ENCODE data around the gene EVPLL.

EVPLL gene

DNA sequence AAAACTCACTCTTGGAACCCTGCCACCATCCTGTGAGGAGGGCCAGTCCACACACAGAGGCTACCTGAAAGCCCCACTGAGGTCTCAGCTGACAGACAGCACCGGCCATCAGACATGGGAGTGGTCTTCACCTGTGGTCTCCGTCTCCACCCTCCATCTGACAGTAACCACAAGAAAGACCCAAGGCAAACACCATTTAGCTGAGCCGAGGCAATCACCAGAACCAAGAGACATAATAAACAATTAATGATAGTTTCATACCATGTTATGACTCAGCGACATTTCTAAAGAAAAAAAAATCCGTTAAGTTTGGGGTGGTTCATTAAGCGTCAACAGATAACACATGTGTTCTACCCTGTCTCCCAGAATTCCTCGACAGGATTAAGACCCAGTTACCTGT is 6.1 kb upstream of the EVPLL start:
- TF ChIP-seq, protein P1, sequence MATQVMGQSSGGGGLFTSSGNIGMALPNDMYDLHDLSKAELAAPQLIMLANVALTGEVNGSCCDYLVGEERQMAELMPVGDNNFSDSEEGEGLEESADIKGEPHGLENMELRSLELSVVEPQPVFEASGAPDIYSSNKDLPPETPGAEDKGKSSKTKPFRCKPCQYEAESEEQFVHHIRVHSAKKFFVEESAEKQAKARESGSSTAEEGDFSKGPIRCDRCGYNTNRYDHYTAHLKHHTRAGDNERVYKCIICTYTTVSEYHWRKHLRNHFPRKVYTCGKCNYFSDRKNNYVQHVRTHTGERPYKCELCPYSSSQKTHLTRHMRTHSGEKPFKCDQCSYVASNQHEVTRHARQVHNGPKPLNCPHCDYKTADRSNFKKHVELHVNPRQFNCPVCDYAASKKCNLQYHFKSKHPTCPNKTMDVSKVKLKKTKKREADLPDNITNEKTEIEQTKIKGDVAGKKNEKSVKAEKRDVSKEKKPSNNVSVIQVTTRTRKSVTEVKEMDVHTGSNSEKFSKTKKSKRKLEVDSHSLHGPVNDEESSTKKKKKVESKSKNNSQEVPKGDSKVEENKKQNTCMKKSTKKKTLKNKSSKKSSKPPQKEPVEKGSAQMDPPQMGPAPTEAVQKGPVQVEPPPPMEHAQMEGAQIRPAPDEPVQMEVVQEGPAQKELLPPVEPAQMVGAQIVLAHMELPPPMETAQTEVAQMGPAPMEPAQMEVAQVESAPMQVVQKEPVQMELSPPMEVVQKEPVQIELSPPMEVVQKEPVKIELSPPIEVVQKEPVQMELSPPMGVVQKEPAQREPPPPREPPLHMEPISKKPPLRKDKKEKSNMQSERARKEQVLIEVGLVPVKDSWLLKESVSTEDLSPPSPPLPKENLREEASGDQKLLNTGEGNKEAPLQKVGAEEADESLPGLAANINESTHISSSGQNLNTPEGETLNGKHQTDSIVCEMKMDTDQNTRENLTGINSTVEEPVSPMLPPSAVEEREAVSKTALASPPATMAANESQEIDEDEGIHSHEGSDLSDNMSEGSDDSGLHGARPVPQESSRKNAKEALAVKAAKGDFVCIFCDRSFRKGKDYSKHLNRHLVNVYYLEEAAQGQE (IDR thresholded peaks at IDR 0.05; ENCODE audit: low read depth) = no peak

DNA sequence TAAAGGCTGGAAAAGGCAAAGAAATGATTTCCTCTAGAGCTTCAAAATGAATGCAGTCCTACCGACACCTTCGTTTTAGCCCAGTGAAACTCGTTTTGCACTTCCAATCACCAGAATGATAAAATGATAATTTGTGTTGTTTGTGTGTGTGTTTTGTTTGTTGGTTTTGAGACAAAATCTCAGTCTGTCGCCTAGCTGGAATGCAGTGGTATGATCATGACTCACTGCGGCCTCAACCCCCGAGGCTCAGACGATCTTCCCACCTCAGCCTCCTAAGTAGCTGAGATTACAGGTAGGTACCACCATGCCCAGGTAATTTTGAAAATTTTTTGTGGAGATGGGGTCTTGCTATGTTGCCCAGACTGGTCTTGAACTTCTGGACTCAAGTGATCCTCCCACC is 3.4 kb upstream of the EVPLL start:
- TF ChIP-seq, protein P2, sequence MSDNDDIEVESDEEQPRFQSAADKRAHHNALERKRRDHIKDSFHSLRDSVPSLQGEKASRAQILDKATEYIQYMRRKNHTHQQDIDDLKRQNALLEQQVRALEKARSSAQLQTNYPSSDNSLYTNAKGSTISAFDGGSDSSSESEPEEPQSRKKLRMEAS (IDR thresholded peaks at IDR 0.05) = no peak
- TF ChIP-seq YY1 (IDR thresholded peaks at IDR 0.05; ENCODE audit: low read depth) (no peak), FOXM1 (IDR thresholded peaks at IDR 0.05; ENCODE audit: borderline replicate concordance, low read depth) (no peak), EP300 (IDR thresholded peaks at IDR 0.05; ENCODE audit: borderline replicate concordance) (no peak), TEAD4 (IDR thresholded peaks at IDR 0.05) (no peak), CEBPB (IDR thresholded peaks at IDR 0.05) (no peak), NFIC (IDR thresholded peaks at IDR 0.05) (no peak), RAD21 (IDR thresholded peaks at IDR 0.05; ENCODE audit: low read depth) (no peak), ZBTB7A (IDR thresholded peaks at IDR 0.05; ENCODE audit: low read depth) (no peak), EGR1 (IDR thresholded peaks at IDR 0.05) (no peak), TCF12 (IDR thresholded peaks at IDR 0.05; ENCODE audit: low read depth) (no peak), TAF1 (IDR thresholded peaks at IDR 0.05; ENCODE audit: low read depth) (no peak), CREB1 (IDR thresholded peaks at IDR 0.05; ENCODE audit: low read depth) (no peak)
- TF ChIP-seq, protein P1 (IDR thresholded peaks at IDR 0.05; ENCODE audit: low read depth) = no peak
- TF ChIP-seq, protein P3, sequence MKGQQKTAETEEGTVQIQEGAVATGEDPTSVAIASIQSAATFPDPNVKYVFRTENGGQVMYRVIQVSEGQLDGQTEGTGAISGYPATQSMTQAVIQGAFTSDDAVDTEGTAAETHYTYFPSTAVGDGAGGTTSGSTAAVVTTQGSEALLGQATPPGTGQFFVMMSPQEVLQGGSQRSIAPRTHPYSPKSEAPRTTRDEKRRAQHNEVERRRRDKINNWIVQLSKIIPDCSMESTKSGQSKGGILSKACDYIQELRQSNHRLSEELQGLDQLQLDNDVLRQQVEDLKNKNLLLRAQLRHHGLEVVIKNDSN (IDR thresholded peaks at IDR 0.05) = no peak

DNA sequence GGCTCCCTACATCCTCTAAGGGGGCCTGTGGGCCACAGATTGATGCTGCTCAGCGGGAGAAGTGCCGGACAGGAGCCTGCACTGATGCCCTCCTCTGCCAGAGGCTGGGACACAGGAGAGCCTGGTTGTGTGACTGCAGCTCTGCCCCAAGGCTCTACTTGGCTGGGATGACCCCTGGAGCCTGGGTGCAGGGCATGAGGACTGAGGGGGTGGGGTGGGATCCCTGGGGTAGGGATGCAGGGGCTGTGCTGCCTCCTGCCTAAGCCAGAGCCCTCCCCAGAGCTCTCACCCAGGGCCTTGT is 577 bp downstream of the EVPLL start:
- TF ChIP-seq TCF12 (IDR thresholded peaks at IDR 0.05; ENCODE audit: low read depth) (no peak), TEAD4 (IDR thresholded peaks at IDR 0.05) (no peak), TAF1 (IDR thresholded peaks at IDR 0.05; ENCODE audit: low read depth) (no peak), EGR1 (IDR thresholded peaks at IDR 0.05) (no peak), CREB1 (IDR thresholded peaks at IDR 0.05; ENCODE audit: low read depth) (no peak), FOXM1 (IDR thresholded peaks at IDR 0.05; ENCODE audit: borderline replicate concordance, low read depth) (no peak)
- TF ChIP-seq, protein P3 (IDR thresholded peaks at IDR 0.05) = no peak
- TF ChIP-seq, protein P1 (IDR thresholded peaks at IDR 0.05; ENCODE audit: low read depth) = no peak

DNA sequence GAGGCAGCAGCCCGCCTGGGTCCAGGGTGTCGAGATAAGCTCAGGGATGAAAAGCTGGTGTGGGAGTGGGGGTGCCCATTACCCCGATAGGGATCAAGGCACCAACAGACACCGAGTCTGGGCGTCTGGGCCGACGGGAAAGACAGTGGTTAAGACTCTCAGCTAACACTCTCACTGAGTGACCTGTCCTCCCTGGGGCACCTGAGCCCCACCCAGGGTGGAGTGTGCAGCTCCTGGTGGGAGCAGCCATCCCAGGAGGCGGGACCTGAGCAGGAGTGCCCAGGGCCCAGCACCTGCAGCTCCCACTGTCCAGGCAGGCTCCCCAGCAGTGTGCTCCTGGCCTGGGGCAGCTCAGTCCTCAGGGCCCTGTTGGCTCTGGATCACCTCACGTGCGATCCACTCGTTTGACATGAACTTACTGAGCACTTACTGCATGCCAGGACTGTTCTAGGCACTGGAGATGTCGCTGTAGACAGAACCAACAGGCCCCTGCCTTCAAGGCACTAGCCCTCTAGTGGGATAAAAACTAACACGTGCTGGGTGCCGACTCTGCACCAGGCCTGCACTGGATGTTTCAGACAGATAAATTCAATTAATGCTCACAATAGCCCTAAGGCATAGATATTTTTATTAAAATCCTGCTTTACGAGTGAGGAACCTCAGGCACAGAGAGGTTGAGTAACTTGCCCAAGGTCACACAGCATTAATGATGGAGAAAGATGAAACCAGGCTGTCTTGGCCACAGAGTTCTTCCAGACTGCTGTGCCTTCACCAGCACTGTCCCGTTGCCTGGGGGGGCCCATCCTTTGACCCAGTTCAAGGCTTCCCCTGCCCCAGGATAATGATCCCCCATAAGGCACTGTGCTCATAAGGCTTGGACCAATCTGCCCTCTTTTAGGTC is 1.9 kb downstream of the EVPLL start:
- TF ChIP-seq, protein P1 (IDR thresholded peaks at IDR 0.05; ENCODE audit: low read depth) = no peak
- TF ChIP-seq RAD21 (IDR thresholded peaks at IDR 0.05; ENCODE audit: low read depth) (no peak), FOXM1 (IDR thresholded peaks at IDR 0.05; ENCODE audit: borderline replicate concordance, low read depth) (no peak), CEBPB (IDR thresholded peaks at IDR 0.05) (no peak), EP300 (IDR thresholded peaks at IDR 0.05; ENCODE audit: borderline replicate concordance) (no peak), TEAD4 (IDR thresholded peaks at IDR 0.05) (no peak)

Measured in Ishikawa (cell line).